KMS-11 (cell line): ENCODE results near the gene ZNF500.

Source experiments
- H2AFZ ChIP-seq: fragments of 200-600 bp; sonication (generic); 2 replicates; pipeline ENCODE4 v1.6.1; 2016; ENCODE audit warnings: antibody characterized with exemption, mixed run types, low read depth
- H3K27ac ChIP-seq: fragments of 200-600 bp; sonication (generic); 2 replicates; pipeline ENCODE4 v1.6.1; 2016; ENCODE audit warnings: mild to moderate bottlenecking, mixed run types
- H3K27me3 ChIP-seq: fragments of 200-600 bp; sonication (generic); 2 replicates; pipeline ENCODE4 v1.6.1; 2017; ENCODE audit warnings: mild to moderate bottlenecking, low read depth, mixed run types, moderate library complexity; ENCODE audit not compliant: insufficient read depth
- H3K36me3 ChIP-seq: fragments of 200-600 bp; sonication (generic); 2 replicates; pipeline ENCODE4 v1.6.1; 2017; ENCODE audit warnings: mild to moderate bottlenecking, mixed run types; ENCODE audit not compliant: insufficient read depth
- H3K4me1 ChIP-seq: fragments of 200-600 bp; sonication (generic); 2 replicates; pipeline ENCODE4 v1.6.1; 2016; ENCODE audit warnings: mild to moderate bottlenecking, low read depth, mixed run types; ENCODE audit not compliant: poor library complexity, severe bottlenecking
- H3K4me2 ChIP-seq: fragments of 200-600 bp; sonication (generic); 2 replicates; pipeline ENCODE4 v1.7.0; 2016; ENCODE audit warnings: mild to moderate bottlenecking, mixed run types
- H3K4me3 ChIP-seq: fragments of 200-600 bp; sonication (generic); IDR thresholded peaks from 2 replicates; pipeline ENCODE4 v1.6.1; 2017; ENCODE audit warnings: low read depth, low read length, mixed read lengths; ENCODE audit not compliant: insufficient read depth
- H3K79me2 ChIP-seq: fragments of 200-600 bp; sonication (generic); 2 replicates; pipeline ENCODE4 v1.6.1; 2016; ENCODE audit warnings: low read depth, mixed run types; ENCODE audit not compliant: insufficient read depth
- H3K9ac ChIP-seq: fragments of 200-600 bp; sonication (generic); 2 replicates; pipeline ENCODE4 v1.6.1; 2016; ENCODE audit warnings: mild to moderate bottlenecking, mixed run types
- H4K20me1 ChIP-seq: fragments of 200-600 bp; sonication (generic); 2 replicates; pipeline ENCODE4 v1.6.1; 2016; ENCODE audit warnings: mild to moderate bottlenecking, mixed run types; ENCODE audit not compliant: insufficient read depth
- TF ChIP-seq, protein P1 (sequence below): fragments of 200-600 bp; sonication (generic); conservative IDR thresholded peaks from 2 replicates; pipeline ENCODE4 v1.6.1; 2017; ENCODE audit warnings: low read depth, mild to moderate bottlenecking, antibody characterized with exemption, low read length, moderate library complexity, mixed read lengths

The ZNF500 gene

DNA sequence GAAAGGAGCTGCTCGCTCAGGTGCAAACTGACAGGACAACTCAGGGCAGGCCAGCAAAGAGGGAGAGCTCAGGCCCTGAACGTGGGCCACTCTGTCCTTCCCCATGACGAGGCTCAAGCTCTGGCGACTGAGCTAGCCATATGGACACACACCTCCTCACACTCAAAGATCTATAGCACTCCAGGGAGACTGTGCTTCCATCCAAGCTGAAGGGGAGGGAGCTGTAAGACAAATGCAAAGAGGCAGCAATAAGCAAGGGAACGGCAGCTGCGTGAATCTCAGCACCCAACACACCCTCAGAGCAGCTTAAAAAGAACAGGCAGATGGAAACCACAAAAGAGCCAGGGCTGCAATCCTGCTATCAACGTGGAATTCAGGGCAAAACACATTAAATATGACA lies 60.1 kb downstream of the ZNF500 start:
- Histone ChIP-seq H3K27ac (no peak overlapping the region), H3K36me3 (no peaks in the 10 kb centered on the region; the same call in 1 of the 2 replicates), H2AFZ (no peak overlapping the region), H3K4me3 (no peak overlapping the region), H3K27me3 (no peaks in the 10 kb centered on the region), H3K4me1 (no peaks in the 10 kb centered on the region), H3K79me2 (no peaks in the 10 kb centered on the region), H4K20me1 (no peaks in the 10 kb centered on the region), H3K4me2 (no peak overlapping the region), H3K9ac (no peak overlapping the region)
- TF ChIP-seq, protein P1, sequence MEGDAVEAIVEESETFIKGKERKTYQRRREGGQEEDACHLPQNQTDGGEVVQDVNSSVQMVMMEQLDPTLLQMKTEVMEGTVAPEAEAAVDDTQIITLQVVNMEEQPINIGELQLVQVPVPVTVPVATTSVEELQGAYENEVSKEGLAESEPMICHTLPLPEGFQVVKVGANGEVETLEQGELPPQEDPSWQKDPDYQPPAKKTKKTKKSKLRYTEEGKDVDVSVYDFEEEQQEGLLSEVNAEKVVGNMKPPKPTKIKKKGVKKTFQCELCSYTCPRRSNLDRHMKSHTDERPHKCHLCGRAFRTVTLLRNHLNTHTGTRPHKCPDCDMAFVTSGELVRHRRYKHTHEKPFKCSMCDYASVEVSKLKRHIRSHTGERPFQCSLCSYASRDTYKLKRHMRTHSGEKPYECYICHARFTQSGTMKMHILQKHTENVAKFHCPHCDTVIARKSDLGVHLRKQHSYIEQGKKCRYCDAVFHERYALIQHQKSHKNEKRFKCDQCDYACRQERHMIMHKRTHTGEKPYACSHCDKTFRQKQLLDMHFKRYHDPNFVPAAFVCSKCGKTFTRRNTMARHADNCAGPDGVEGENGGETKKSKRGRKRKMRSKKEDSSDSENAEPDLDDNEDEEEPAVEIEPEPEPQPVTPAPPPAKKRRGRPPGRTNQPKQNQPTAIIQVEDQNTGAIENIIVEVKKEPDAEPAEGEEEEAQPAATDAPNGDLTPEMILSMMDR = no peak

DNA sequence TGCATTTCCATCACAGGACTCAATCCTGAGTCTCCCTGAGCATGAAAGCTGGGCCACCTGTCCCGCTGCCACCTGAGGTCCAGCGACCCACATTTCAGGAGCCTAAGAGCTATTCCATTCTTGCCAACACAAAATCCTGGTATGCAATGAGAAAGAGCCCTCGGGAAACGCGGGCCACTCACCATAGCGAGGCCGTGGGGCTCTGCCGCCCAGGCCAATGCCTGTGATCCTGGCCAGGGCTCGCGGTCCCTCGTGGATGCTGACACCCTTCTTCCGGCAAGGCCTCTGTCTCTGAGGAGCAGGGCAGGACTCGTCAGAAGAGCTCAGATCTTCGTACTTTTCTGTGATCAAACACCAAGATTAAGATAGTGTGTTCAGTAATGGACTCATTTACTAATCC lies 62.0 kb downstream of the ZNF500 start:
- H3K9ac ChIP-seq = no peak overlapping the region
- no peak overlapping the region for H3K4me3 ChIP-seq
- H4K20me1 ChIP-seq = no peaks in the 10 kb centered on the region
- TF ChIP-seq, protein P1 = no peak
- no peaks in the 10 kb centered on the region for H3K79me2 ChIP-seq
- no peaks in the 10 kb centered on the region; the same call in 1 of the 2 replicates for H3K36me3 ChIP-seq
- no peak overlapping the region for H3K4me2 ChIP-seq
- H3K27ac ChIP-seq = no peak overlapping the region
- no peaks in the 10 kb centered on the region for H3K27me3 ChIP-seq
- H2AFZ ChIP-seq = no peak overlapping the region
- H3K4me1 ChIP-seq = no peaks in the 10 kb centered on the region

DNA sequence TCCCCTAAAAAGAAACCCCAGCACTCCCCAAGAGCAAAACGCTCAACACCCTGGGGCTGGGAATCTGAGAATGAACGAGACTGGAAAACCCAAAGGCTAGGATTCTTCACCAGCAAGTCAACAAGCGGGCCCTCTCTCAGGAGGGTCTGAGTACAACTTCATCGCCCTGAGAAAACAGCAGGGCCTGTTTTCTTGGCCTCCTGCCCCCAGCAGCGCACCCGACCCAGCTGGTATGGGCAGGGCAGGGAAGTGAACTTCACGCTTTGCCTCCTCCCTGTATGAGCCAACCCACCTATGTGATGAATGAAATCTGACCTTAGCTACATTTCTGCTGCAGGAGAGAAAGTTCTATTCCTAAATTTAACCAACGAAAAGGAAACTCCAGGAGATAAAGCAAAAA lies 62.5 kb downstream of the ZNF500 start:
- no peak overlapping the region for H3K27ac ChIP-seq
- H3K36me3 ChIP-seq = no peaks in the 10 kb centered on the region; the same call in 1 of the 2 replicates
- no peak overlapping the region for H3K4me2 ChIP-seq
- TF ChIP-seq, protein P1 = no peak
- no peak overlapping the region for H3K9ac ChIP-seq
- no peaks in the 10 kb centered on the region for H3K4me1 ChIP-seq
- no peak overlapping the region for H3K4me3 ChIP-seq
- no peaks in the 10 kb centered on the region for H4K20me1 ChIP-seq
- no peaks in the 10 kb centered on the region for H3K27me3 ChIP-seq
- no peaks in the 10 kb centered on the region for H3K79me2 ChIP-seq
- H2AFZ ChIP-seq = no peak overlapping the region

DNA sequence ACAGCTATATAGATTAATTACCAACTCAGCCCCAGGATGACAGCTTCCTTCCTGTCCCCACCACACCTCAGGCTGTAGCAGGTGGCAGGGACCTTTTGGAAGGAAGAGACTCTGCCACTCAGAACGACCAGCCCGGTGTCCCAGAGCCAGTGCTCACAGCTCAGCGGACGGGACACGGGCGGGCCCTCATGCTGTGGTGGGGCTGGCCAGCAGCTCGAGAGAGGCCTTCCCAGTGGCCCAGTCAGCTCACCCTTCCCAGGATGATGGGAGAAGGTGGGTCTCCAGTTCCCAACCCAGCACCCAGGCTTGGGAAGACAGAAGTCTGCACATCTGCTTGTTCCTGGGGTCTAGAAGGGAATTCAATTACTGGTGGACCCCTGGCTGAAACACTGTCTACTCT lies 63.1 kb downstream of the ZNF500 start:
- Histone ChIP-seq H3K4me3 (no peak overlapping the region), H3K36me3 (no peaks in the 10 kb centered on the region; the same call in 1 of the 2 replicates), H2AFZ (no peak overlapping the region), H3K27me3 (no peaks in the 10 kb centered on the region), H3K9ac (no peak overlapping the region), H3K27ac (no peak overlapping the region), H3K79me2 (no peaks in the 10 kb centered on the region), H3K4me2 (no peak overlapping the region), H4K20me1 (no peaks in the 10 kb centered on the region), H3K4me1 (no peaks in the 10 kb centered on the region)
- TF ChIP-seq, protein P1 = no peak

DNA sequence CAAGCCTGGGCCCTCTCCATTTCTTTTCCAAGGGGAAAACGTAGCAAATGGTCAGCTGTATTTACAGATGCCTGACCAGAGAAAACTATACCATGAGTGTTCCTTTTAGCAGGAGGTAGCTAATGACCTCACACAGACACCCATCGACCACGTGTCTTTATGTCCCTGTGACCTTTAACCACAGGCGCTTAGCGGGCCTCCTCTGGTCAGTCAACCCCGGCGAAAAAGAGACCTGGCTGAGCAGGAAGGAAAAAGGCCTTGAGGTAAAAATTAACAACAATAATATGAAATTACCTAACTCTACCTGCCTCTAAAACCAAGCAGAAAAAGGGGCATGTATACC lies 64.5 kb downstream of the ZNF500 start:
- Histone ChIP-seq H3K27me3 (no peaks in the 10 kb centered on the region), H3K9ac (no peak overlapping the region), H3K79me2 (no peaks in the 10 kb centered on the region), H3K4me3 (no peak overlapping the region), H3K4me2 (no peak overlapping the region), H3K36me3 (no peaks in the 10 kb centered on the region; the same call in 1 of the 2 replicates), H2AFZ (no peak overlapping the region), H3K4me1 (no peaks in the 10 kb centered on the region), H3K27ac (no peak overlapping the region), H4K20me1 (no peaks in the 10 kb centered on the region)
- TF ChIP-seq, protein P1 = no peak
